Ovary (tissue), 9 donors: ENCODE measurements around the gene CLCN5. TPM values are rescaled to one million over a fixed set of nuclear protein-coding genes. Genes with fewer than 3 reads are reported as not detected.

Source experiments
- DNase-seq, 5 donors: peaks; one replicate each; pipeline ENCODE4 v3.0.0-alpha.2; 2019 to 2020
- H3K27ac ChIP-seq, 2 donors: fragments of 200-600 bp; one replicate each; pipeline versions ENCODE4 v1.5.1 to v1.8.0; 2019 to 2022
- H3K27me3 ChIP-seq: fragments of 200-600 bp; one replicate; pipeline ENCODE4 v1.8.0; 2022
- H3K36me3 ChIP-seq: fragments of 200-600 bp; sonication (generic); one replicate; pipeline ENCODE4 v1.5.1; 2019
- H3K4me1 ChIP-seq: one replicate; pipeline ENCODE4 v1.8.1; 2013; ENCODE audit warnings: mild to moderate bottlenecking, moderate library complexity; ENCODE audit not compliant: insufficient read depth
- H3K4me3 ChIP-seq: fragments of 200-600 bp; sonication (generic); one replicate; pipeline ENCODE4 v1.5.1; 2017
- H3K9me3 ChIP-seq, 2 donors: fragments of 200-600 bp in 1 of 2; sonication (generic) in 1 of 2; one replicate each; pipeline versions ENCODE4 v1.5.1 to v1.8.1; 2013 to 2019; ENCODE audit warnings: mild to moderate bottlenecking in 1 of 2, moderate library complexity in 1 of 2
- CTCF ChIP-seq, 3 donors: fragments of 450-650 bp in 2 of 3; fragments of 200-600 bp in 1 of 3; IDR thresholded peaks; one replicate each; pipeline versions ENCODE4 v1.5.1 to v1.8.0; 2016 to 2022; ENCODE audit warnings: antibody characterized with exemption in 3 of 3, mild to moderate bottlenecking in 1 of 3
- EP300 ChIP-seq: sonication (generic); formaldehyde crosslinking; IDR thresholded peaks from one replicate; pipeline ENCODE4 v1.6.1; 2017; ENCODE audit warnings: antibody characterized with exemption
- POLR2A ChIP-seq: fragments of 450-650 bp; IDR thresholded peaks from one replicate; pipeline ENCODE4 v1.6.1; 2017; ENCODE audit warnings: antibody characterized with exemption, mild to moderate bottlenecking, moderate library complexity
- WGBS, 3 donors: extraction: QIAGEN DNeasy Blood & Tissue Kit in 1 of 3; methylation state at CpG; one replicate each; pipeline versions ENCODE4 v1.1.5 to v1.1.7; 2013 to 2017; 5-methylcytosine and 5-hydroxymethylcytosine counted together
- intact Hi-C, 4 donors: fragments of 100-400 bp; cut with DNase I; formaldehyde crosslinking; loops; one replicate each; pipeline versions ENCODE4 v1.11.0 to v1.15.1; 2022 to 2023
- polyA plus RNA-seq, 2 donors: library from polyadenylated mRNA; stranded (reverse); fragments of 200-250 nt in 1 of 2; fragments of 350-450 nt in 1 of 2; fragmentation: Illumina TruSeq in 1 of 2; extraction: RNeasy Lipid Tissue Mini Kit (QIAGEN cat#74804) in 1 of 2; gene quantifications; one replicate each; pipeline ENCODE4 v1.2.3, GENCODE V29; 2013 to 2014
- total RNA-seq, 7 donors: library from RNA; depleted of rRNA in 2 of 7; stranded (reverse); fragments of >200 nt in 2 of 7; fragmentation: NEBNext Ultra II Directional in 3 of 7; extraction: Animal tissue kit (Norgen Biotek cat#: 25700) in 3 of 7; gene quantifications; one replicate each; pipeline versions ENCODE4 v1.1.0 to v1.2.4, GENCODE V29; 2016 to 2023
- donor health status: DM: no; HTN: no; CAD: no; lungs with moderate emphysema.
- donor health status: DM: no; HTN: no; CAD: no.
- donor health status: Bipolar disorder and iron deficiency.
- donor health status: DM: yes; HTN: yes; CAD: no.
- donor health status: DM: no; HTN: no; CAD: no.
- donor health status: DM: yes; HTN: yes; CAD: no.

CLCN5 gene
- total and polyA plus RNA-seq, 9 donors = 1.4 to 26.5 (median 16.2) TPM

DNA sequence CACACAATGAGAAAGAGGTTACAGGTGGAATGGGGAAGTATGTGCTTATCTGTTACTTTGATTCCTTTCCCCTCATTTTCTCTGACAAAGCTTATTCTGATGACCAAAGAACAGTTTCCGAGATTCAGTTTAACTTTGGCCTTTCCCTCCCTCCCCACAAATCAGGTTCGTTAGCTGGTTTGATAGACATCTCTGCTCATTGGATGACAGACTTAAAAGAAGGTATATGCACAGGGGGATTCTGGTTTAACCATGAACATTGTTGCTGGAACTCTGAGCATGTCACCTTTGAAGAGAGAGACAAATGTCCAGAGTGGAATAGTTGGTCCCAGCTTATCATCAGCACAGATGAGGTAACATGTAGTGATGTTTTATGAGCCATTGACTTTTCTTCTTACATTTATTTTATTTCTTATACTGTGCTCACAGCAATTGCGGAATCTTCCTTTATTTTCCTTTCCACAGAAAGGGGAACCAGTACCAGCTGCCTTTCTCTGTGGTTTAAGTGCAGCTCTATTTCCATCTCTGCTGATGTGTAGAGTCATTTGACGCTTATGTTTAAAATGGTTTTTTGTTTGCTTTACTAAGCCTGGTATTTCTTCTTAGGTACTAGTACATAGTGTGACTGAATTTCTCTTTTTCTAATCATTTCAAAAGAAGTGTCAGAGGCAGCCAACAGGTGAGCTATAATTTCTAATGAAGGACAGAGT lies 153.4 kb downstream of the CLCN5 start:
- Histone ChIP-seq H3K36me3 (no peaks in the 10 kb centered on the region), H3K9me3 (no peaks in the 10 kb centered on the region), H3K4me3 (no peak overlapping the region), H3K27me3 (no peaks in the 10 kb centered on the region), H3K27ac (no peak overlapping the region), H3K4me1 (no peaks in the 10 kb centered on the region)
- intact Hi-C loops = loop anchor here in 1 of 4 donors (5.0 kb wide), 1 partner anchor 158 kb away; no protein-coding TSS in a partner anchor
- TF ChIP-seq POLR2A (no peak), CTCF (IDR thresholded peaks at IDR 0.05) (no peak), EP300 (no peak)
- no peak for DNase-seq
- WGBS, 3 donors = 75 to 82% (median 77%) methylated on average over 4 of the region's 4 CpGs

GRCh38 chrX:50081282-50081889 lies 159.0 kb downstream of the CLCN5 start:
- H3K27me3 ChIP-seq = no peaks in the 10 kb centered on the region
- no peaks in the 10 kb centered on the region for H3K9me3 ChIP-seq
- peak in 4 of 5 donors; percentile 24 to 45 (median 26) for DNase-seq
- intact Hi-C loops = no loop called here
- no peak for TF ChIP-seq POLR2A
- H3K27ac ChIP-seq = no peak overlapping the region
- no peaks in the 10 kb centered on the region for H3K4me1 ChIP-seq
- H3K36me3 ChIP-seq = no peaks in the 10 kb centered on the region
- 32 to 42% (median 37%) methylated on average over 3 of the region's 3 CpGs for WGBS, 3 donors
- H3K4me3 ChIP-seq = no peak overlapping the region

DNA sequence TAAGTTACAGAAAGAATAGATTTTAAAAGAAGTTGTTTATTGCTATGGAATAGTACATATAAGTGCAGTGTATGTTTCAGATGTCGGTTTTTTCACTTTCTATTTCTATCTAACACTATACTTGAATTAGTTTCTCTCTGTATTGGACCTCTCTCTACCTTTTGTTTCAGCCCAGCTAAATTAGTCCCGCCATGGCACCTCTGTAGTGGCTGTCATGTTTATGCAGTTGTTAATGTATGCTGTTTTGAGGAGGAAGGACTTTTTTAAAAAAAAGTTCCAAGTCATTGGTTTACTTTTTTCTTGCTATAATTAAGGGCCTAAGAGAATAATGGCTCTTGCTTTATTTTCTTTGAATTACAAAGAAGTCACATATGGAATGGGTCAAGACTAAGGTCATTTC lies 160.3 kb downstream of the CLCN5 start:
- intact Hi-C loops = no loop called here
- no peaks in the 10 kb centered on the region for H3K9me3 ChIP-seq
- no peaks in the 10 kb centered on the region for H3K36me3 ChIP-seq
- H3K27ac ChIP-seq = no peak overlapping the region
- H3K27me3 ChIP-seq = no peaks in the 10 kb centered on the region
- WGBS, 3 donors = 66 to 71% (median 68%) methylated on average over 2 of the region's 2 CpGs
- no peak overlapping the region for H3K4me3 ChIP-seq
- H3K4me1 ChIP-seq = no peaks in the 10 kb centered on the region
- no peak for DNase-seq
- TF ChIP-seq CTCF (IDR thresholded peaks at IDR 0.05) (no peak), EP300 (no peak)

DNA sequence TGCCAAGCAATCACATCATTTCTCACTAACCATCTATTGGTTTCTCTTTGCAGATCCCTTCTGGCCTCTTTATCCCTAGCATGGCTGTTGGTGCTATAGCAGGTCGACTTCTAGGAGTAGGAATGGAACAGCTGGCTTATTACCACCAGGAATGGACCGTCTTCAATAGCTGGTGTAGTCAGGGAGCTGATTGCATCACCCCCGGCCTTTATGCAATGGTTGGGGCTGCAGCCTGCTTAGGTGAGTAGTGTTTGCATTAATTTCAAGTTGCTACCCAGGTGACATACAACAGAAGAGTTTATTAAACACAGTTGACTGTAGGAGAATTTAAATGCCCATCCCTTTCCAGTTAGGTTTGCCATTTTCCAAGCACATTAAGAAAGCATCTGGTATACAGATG lies 166.2 kb downstream of the CLCN5 start:
- intact Hi-C loops = no loop called here
- TF ChIP-seq CTCF (IDR thresholded peaks at IDR 0.05) = no peak
- TF ChIP-seq EP300 = no peak
- TF ChIP-seq POLR2A = no peak
- no peak for DNase-seq
- no peaks in the 10 kb centered on the region for H3K36me3 ChIP-seq
- H3K9me3 ChIP-seq = no peaks in the 10 kb centered on the region
- H3K27me3 ChIP-seq = no peaks in the 10 kb centered on the region
- no peak overlapping the region for H3K4me3 ChIP-seq
- H3K4me1 ChIP-seq = no peaks in the 10 kb centered on the region
- 59 to 71% (median 62%) methylated on average over 3 of the region's 3 CpGs for WGBS, 3 donors
- H3K27ac ChIP-seq = no peak overlapping the region

GRCh38 chrX:50093625-50094024 lies 171.2 kb downstream of the CLCN5 start:
- no peak overlapping the region for H3K27ac ChIP-seq
- H3K9me3 ChIP-seq = no peaks in the 10 kb centered on the region
- 84% methylated on average over 4 of the region's 4 CpGs for WGBS, 3 donors
- no peaks in the 10 kb centered on the region for H3K27me3 ChIP-seq
- intact Hi-C loops = no loop called here
- H3K4me3 ChIP-seq = no peak overlapping the region
- H3K4me1 ChIP-seq = no peaks in the 10 kb centered on the region
- no peak for DNase-seq
- TF ChIP-seq CTCF (IDR thresholded peaks at IDR 0.05) = no peak
- TF ChIP-seq POLR2A = no peak
- TF ChIP-seq EP300 = no peak
- H3K36me3 ChIP-seq = no peaks in the 10 kb centered on the region
